GM12878 (cell line): Measurements from ENCODE around the gene PIAS1. TPM values are rescaled to one million over a fixed set of nuclear protein-coding genes. Genes with fewer than 3 reads are reported as not detected.
A peak's percentile ranks its signal among the peaks of the same experiment; 100 is the strongest.

Source experiments
- ATAC-seq: fragments of 200-7000 bp; cut with Tn5 transposase; 3 replicates; pipeline ENCODE4 v1.9.1; 2020; ENCODE audit warnings: mild to moderate bottlenecking, moderate library complexity
- BruUV-seq: library from RNA; stranded (reverse); fragments of 400-500 nt; replicated peaks from 2 replicates; lab custom pipeline; 2021; lab: Mats Ljungman, UMichigan
- CTCF ChIA-PET: fragments of 300-600 bp; sonication (Branson Sonifier 250); formaldehyde crosslinking; extraction: SDS; loops from one replicate; lab custom pipeline; 2021; ENCODE audit warnings: inconsistent platforms; lab: Yijun Ruan, JAX
- POLR2A ChIA-PET: fragments of 350-600 bp; formaldehyde crosslinking; extraction: SDS; loops from one replicate; lab custom pipeline; 2021; ENCODE audit warnings: inconsistent platforms; lab: Charles Lee
- RAD21 ChIA-PET: fragments of 300-600 bp; sonication (Branson Sonifier 250); formaldehyde crosslinking; loops from one replicate; lab custom pipeline; 2023; ENCODE audit warnings: antibody characterized with exemption; ENCODE audit not compliant: unreplicated experiment; lab: Charles Lee
- SMC1A ChIA-PET: fragments of 300-600 bp; sonication (Branson Sonifier 250); formaldehyde crosslinking; loops from one replicate; lab custom pipeline; 2023; ENCODE audit not compliant: unreplicated experiment, uncharacterized antibody; lab: Charles Lee
- DNase-seq: peaks from one replicate; pipeline ENCODE4 v3.0.0-alpha.2; 2011; ENCODE audit warnings: low read depth, low spot score
- FAIRE-seq: peaks from 3 replicates; lab custom pipeline; 2011; peaks lifted over from hg19 to GRCh38; lab: Jason Lieb, UNC
- H2AFZ ChIP-seq: 2 replicates; pipeline ENCODE4 v1.6.0; 2011; ENCODE audit warnings: low read depth, low read length, control low read depth; ENCODE audit not compliant: control insufficient read depth
- H3K27ac ChIP-seq: 2 replicates; pipeline ENCODE4 v1.5.1; 2011; ENCODE audit warnings: control low read depth; ENCODE audit not compliant: control insufficient read depth, insufficient read depth
- H3K27me3 ChIP-seq, 2 experiments: replicated peaks in 1 of 2; 2 replicates each; pipeline versions ENCODE4 v1.6.0 to v1.6.1; 2011; ENCODE audit warnings: low read length in 1 of 2; ENCODE audit not compliant: control insufficient read depth in 2 of 2, insufficient read depth in 2 of 2
- H3K36me3 ChIP-seq, 2 experiments: 2 replicates each; pipeline ENCODE4 v1.5.1; 2011; ENCODE audit warnings: low read length in 1 of 2; ENCODE audit not compliant: control insufficient read depth in 2 of 2, insufficient read depth in 2 of 2
- H3K4me1 ChIP-seq: 2 replicates; pipeline ENCODE4 v1.6.1; 2011; ENCODE audit warnings: mild to moderate bottlenecking, low read length, moderate library complexity, mixed read lengths; ENCODE audit not compliant: control insufficient read depth, insufficient read depth
- H3K4me2 ChIP-seq: 2 replicates; pipeline ENCODE4 v1.6.0; 2011; ENCODE audit warnings: control low read depth; ENCODE audit not compliant: control insufficient read depth, insufficient read depth
- H3K4me3 ChIP-seq: fragments of 200-600 bp; sonication (generic); 2 replicates; pipeline ENCODE4 v1.5.1; 2016
- H3K79me2 ChIP-seq: 2 replicates; pipeline ENCODE4 v1.6.0; 2011; ENCODE audit warnings: low read length; ENCODE audit not compliant: control insufficient read depth, insufficient read depth
- H3K9ac ChIP-seq: 2 replicates; pipeline ENCODE4 v1.8.0; 2011; ENCODE audit warnings: low read length, control low read depth, mixed read lengths; ENCODE audit not compliant: control insufficient read depth, insufficient read depth
- H3K9me3 ChIP-seq: replicated peaks from 3 replicates; pipeline ENCODE4 v1.5.1; 2011; ENCODE audit warnings: mild to moderate bottlenecking, low read length; ENCODE audit not compliant: control insufficient read depth, insufficient read depth
- H4K20me1 ChIP-seq: 2 replicates; pipeline ENCODE4 v1.6.0; 2011; ENCODE audit not compliant: control insufficient read depth, insufficient read depth
- BHLHE40 ChIP-seq, 2 experiments: fragments of 450-650 bp in 1 of 2; IDR thresholded peaks; 2 replicates each; pipeline ENCODE4 v1.6.1; 2011 to 2017; ENCODE audit warnings: low read depth in 2 of 2, borderline replicate concordance in 1 of 2, improper control_type of control experiment in 1 of 2, low read length in 1 of 2, mild to moderate bottlenecking in 1 of 2
- BMI1 ChIP-seq: fragments of 450-650 bp; IDR thresholded peaks from 2 replicates; pipeline ENCODE4 v1.6.1; 2016; ENCODE audit warnings: mild to moderate bottlenecking, moderate library complexity, borderline replicate concordance
- HCFC1 ChIP-seq: fragments of 150-350 bp; IDR thresholded peaks from 2 replicates; pipeline ENCODE4 v1.6.1; 2014; ENCODE audit warnings: low read length
- HSF1 ChIP-seq: fragments of 150-350 bp; IDR thresholded peaks from 2 replicates; pipeline ENCODE4 v1.6.1; 2014; ENCODE audit warnings: mild to moderate bottlenecking, low read depth, low read length
- MAX ChIP-seq: IDR thresholded peaks from 2 replicates; pipeline ENCODE4 v1.6.1; 2012; ENCODE audit warnings: low read depth, low read length, improper control_type of control experiment
- MXI1 ChIP-seq: fragments of 150-350 bp; IDR thresholded peaks from 2 replicates; pipeline ENCODE4 v1.6.1; 2011; ENCODE audit warnings: low read depth, mild to moderate bottlenecking, inconsistent platforms, low read length, improper control_type of control experiment
- NBN ChIP-seq: fragments of 450-650 bp; IDR thresholded peaks from 2 replicates; pipeline ENCODE4 v1.6.1; 2016
- POLR2A ChIP-seq: IDR thresholded peaks from 2 replicates; pipeline ENCODE4 v1.6.1; 2011; ENCODE audit warnings: low read depth, mild to moderate bottlenecking, low read length
- RUNX3 ChIP-seq: IDR thresholded peaks from 2 replicates; pipeline ENCODE4 v1.6.1; 2012; ENCODE audit warnings: low read length, inconsistent platforms
- SP1 ChIP-seq: IDR thresholded peaks from one replicate; pipeline ENCODE4 v1.6.1; 2011; ENCODE audit warnings: low read depth, low read length
- TAF1 ChIP-seq: IDR thresholded peaks from 2 replicates; pipeline ENCODE4 v1.6.1; 2011; ENCODE audit warnings: mild to moderate bottlenecking, low read depth, low read length, borderline replicate concordance
- ZNF592 ChIP-seq: fragments of 450-650 bp; IDR thresholded peaks from 2 replicates; pipeline ENCODE4 v1.6.1; 2017; ENCODE audit warnings: mild to moderate bottlenecking, moderate library complexity
- ZNF622 ChIP-seq: fragments of 450-650 bp; IDR thresholded peaks from 2 replicates; pipeline ENCODE4 v1.6.1; 2017; ENCODE audit warnings: mild to moderate bottlenecking, inconsistent platforms
- ZNF687 ChIP-seq: fragments of 450-650 bp; IDR thresholded peaks from 2 replicates; pipeline ENCODE4 v1.6.1; 2017; ENCODE audit warnings: mild to moderate bottlenecking, moderate library complexity
- WGBS: methylation state at CpG from one replicate; pipeline ENCODE4 v1.1.6; 2016; ENCODE audit warnings: low lambda C conversion rate; ENCODE audit not compliant: insufficient replicate concordance, insufficient coverage; ENCODE audit errors: missing lambda C conversion rate; 5-methylcytosine and 5-hydroxymethylcytosine counted together
- in situ Hi-C: fragments of 300-500 bp; cut with MboI; formaldehyde crosslinking; loops from 9 replicates; pipeline ENCODE4 v1.14.3; 2018; ENCODE audit warnings: mixed read lengths
- intact Hi-C: fragments of 100-400 bp; cut with micrococcal nuclease; formaldehyde crosslinking; loops from one replicate; pipeline ENCODE4 v1.14.2; 2022; ENCODE audit not compliant: unreplicated experiment
- polyA plus RNA-seq, 11 experiments: library from polyadenylated mRNA; depleted of rRNA in 4 of 11; unstranded in 6 of 11; stranded (reverse) in 5 of 11; fragments of >200 nt; fragmentation: Nextera tagmentation in 4 of 11; fragmentation: Illumina TruSeq in 1 of 11; extraction: Ambion mirVana in 4 of 11; extraction: Trizol in 1 of 11; gene quantifications; 1 replicate in 1 of 11; 2 replicates in 10 of 11; pipeline versions ENCODE4 v1.2.1 to v1.2.3, GENCODE V29; 2011 to 2016; ENCODE audit warnings: inconsistent platforms in 2 of 11, missing spikeins in 2 of 11, low read depth in 1 of 11
- total RNA-seq, 4 experiments: library from RNA; depleted of rRNA in 3 of 4; stranded (reverse); fragments of >200 nt in 3 of 4; fragmentation: Illumina TruSeq in 1 of 4; extraction: Trizol in 1 of 4; gene quantifications; 2 replicates each; pipeline versions ENCODE4 v1.2.1 to v1.2.3, GENCODE V29; 2013 to 2021

Gene PIAS1
- total and polyA plus RNA-seq, 10 of the 15 experiments (the other 5 are each of a cell fraction or from before 2014, with no cell fraction given), result 20.2 to 96.3 (median 37.0) TPM

- Histone ChIP-seq H3K9ac (peak overlapping the region; percentile 62), H3K27me3 (no peaks in the 10 kb centered on the region), H3K79me2 (peaks cover 2% of the 10 kb centered on the region), H3K27ac (peak overlapping the region; percentile 69), H3K4me3 (no peak overlapping the region), H2AFZ (peak overlapping the region; percentile 74), H3K36me3 (peaks cover 10 to 26% of the 10 kb centered on the region in 2 experiments; a peak in 3 of 4 replicates), H4K20me1 (no peaks in the 10 kb centered on the region), H3K4me1 (peaks cover 20% of the 10 kb centered on the region), H3K4me2 (peak overlapping the region; percentile 71), H3K9me3 (no peaks in the 10 kb centered on the region)
- no peak for DNase-seq
- SMC1A ChIA-PET, result interaction anchor here (1.3 kb wide), 1 partner anchor 346 kb away, joined by 4 read pairs; no protein-coding TSS in a partner anchor
- CTCF ChIA-PET, result interaction anchor here (0.7 to 1.7 kb wide), 5 partner anchors 12 to 372 kb away, joined by 3 to 6 read pairs (median 3); no protein-coding TSS in a partner anchor
- in situ Hi-C loops, result no loop called here
- intact Hi-C loops, result no loop called here
- BruUV-seq, result no TSS peak
- RAD21 ChIA-PET, result interaction anchor here (1.0 kb wide), 1 partner anchor 347 kb away, joined by 4 read pairs; no protein-coding TSS in a partner anchor
- peak; percentile 78 for ATAC-seq
- POLR2A ChIA-PET, result interaction anchor here (0.6 kb wide), 2 partner anchors 180 to 248 kb away, joined by 3 to 4 read pairs; no protein-coding TSS in a partner anchor
- peak; percentile 75 for FAIRE-seq
- 4% methylated on average over 13 of the region's 13 CpGs for WGBS
- TF ChIP-seq BMI1 (no peak), NBN (0 out of 2 replicates have a peak, but pooled peaks have one; percentile 43), SP1 (no peak), ZNF687 (peak; percentile 92), MAX (peak; percentile 79), POLR2A (peak; percentile 58), HCFC1 (no peak), MXI1 (0 out of 2 replicates have a peak, but pooled peaks have one; percentile 44), HSF1 (no peak), ZNF592 (no peak), TAF1 (no peak), ZNF622 (no peak), BHLHE40 (IDR thresholded peaks at IDR 0.05; ENCODE audit: borderline replicate concordance in 1 of 2, low read depth in 2 of 2, low read length in 1 of 2) (peak; percentile 78 to 85), RUNX3 (peak; percentile 25; the same call in 1 of the 2 replicates)
Observed at GRCh38 chr15:68209735-68210408, 155.8 kb downstream of the PIAS1 start.
